ENCODE results near the gene MAGI3.
"Not testable (repeated sequence)": the region's sequence is repeated elsewhere in the genome, so short reads cannot be mapped to it uniquely, and the experiment has no call there.

The MAGI3 gene

DNA sequence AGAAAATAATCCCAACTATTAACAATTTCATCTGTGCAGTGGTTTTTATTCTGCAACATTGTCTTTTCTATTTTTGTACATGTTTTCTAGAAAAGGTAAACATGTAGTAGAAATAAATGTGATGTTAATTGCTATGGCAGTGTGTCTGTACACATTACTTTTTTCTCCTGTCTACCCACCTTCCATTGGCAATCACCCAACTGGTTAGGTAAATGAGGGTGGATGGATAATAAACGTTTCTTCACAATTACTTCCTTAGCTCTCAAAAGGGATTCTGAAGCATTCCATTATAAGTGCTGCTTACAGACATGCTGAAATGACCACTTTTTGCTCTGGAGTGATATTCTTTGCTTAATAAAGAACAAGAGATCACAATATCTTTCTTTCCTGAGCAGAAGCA lies 61.4 kb downstream of the MAGI3 start:
- DNase-seq: no peak

DNA sequence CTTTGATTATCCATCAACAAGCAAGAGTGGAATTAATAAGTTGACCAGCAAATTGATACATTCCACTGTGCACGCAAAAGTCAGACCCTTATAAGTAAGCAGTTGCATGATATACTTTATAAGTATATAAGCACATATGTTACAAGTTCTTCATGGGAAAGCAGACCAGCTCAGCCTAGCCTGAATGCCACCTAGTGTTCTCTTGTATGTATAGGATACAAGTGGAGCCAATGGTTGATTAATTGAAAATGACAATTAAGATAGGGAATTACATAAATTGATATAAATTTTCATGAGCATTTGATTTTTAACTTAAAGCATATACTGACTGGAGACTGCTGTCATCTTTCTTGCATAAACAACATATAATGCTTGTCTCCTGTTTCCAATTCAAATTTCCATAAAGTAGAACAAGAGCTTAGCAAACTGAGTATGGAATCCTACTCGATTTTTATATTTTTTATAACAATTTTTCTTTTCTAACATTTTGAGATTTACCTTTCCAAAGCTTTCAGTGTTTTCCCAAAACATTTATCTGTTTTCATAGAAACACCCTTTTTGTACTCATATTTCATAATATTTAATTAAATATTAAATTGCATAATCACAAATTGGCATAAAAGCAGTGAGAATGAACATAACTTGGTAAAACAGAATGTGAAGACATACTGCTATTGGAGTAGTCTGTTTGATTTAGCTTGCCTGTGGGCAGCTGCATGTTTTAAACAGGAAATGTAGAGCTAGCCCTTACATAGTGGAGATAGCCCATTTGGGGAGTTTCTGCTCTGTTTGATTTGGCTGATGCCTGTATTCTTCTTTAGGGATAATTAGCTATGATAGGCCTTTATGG lies 62.8 kb downstream of the MAGI3 start:
- peak; percentile 20 for DNase-seq

GRCh38 chr1:113453771-113454083 lies 63.4 kb downstream of the MAGI3 start:
- DNase-seq: no peak

GRCh38 chr1:113455374-113455773 lies 65.1 kb downstream of the MAGI3 start:
- no peak for DNase-seq

DNA sequence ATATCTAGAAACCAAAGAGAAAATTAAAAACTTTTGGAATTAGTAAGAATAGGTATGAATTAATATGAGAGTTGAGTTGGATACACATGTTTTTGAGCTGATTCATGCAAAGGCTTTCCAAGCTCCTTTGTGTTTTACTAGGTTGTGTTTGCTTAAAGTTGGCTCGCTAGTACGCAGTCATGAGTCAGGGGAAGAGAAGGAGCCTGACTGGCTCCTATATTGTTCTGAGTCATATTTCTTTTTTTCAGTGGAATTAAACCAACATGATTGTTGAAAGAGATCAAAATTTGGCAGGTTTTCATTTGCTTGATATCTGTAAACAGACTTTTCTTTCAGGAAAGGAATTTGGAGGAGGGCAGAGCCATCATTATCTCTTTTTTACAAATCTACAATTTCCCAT lies 66.7 kb downstream of the MAGI3 start:
- DNase-seq: no peak

GRCh38 chr1:113459279-113459678 lies 69.0 kb downstream of the MAGI3 start:
- DNase-seq: no peak

- no peak for DNase-seq
Measured at GRCh38 chr1:113467991-113468390, 77.7 kb downstream of the MAGI3 start.

- DNase-seq: not testable (repeated sequence)
Measured at GRCh38 chr1:113478427-113479195, 88.3 kb downstream of the MAGI3 start.

- DNase-seq: no peak
Measured at GRCh38 chr1:113479713-113480676, 89.7 kb downstream of the MAGI3 start.

GRCh38 chr1:113485131-113485530 lies 94.8 kb downstream of the MAGI3 start:
- not testable (repeated sequence) for DNase-seq

DNA sequence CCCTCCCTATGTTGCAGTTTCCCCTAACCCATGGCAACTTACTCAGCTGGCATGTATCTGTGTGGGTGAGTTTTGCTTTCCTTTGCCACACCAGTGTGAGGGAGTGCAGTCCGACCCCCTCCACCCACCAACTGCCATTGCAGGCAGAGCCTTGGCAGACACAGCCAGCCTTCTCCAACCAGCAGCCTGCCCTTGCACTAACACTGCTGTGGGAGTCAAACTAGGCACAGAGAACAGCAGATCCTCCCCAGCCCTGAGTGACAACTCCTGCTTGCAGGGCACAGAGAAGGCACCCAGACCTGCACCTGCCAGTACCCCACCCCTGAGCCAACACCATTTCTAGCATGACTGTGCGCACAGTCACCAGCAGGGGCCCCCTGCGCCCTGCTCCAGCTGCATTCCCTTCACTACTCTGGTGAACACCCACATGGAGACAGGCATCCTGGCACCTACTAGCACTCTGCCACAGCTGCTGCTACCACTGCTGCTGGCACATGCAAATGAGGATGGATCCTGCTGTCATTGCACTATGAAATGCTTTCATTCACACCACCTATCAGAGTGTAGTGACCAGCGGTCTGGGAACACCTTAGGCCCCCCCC lies 98.4 kb downstream of the MAGI3 start:
- no peak for DNase-seq

GRCh38 chr1:113490384-113490783 lies 100.1 kb downstream of the MAGI3 start:
- DNase-seq: no peak

- DNase-seq: no peak
Measured at GRCh38 chr1:113493533-113493932, 103.2 kb downstream of the MAGI3 start.

- no peak for DNase-seq
Measured at GRCh38 chr1:113505357-113505756, 115.0 kb downstream of the MAGI3 start.

DNA sequence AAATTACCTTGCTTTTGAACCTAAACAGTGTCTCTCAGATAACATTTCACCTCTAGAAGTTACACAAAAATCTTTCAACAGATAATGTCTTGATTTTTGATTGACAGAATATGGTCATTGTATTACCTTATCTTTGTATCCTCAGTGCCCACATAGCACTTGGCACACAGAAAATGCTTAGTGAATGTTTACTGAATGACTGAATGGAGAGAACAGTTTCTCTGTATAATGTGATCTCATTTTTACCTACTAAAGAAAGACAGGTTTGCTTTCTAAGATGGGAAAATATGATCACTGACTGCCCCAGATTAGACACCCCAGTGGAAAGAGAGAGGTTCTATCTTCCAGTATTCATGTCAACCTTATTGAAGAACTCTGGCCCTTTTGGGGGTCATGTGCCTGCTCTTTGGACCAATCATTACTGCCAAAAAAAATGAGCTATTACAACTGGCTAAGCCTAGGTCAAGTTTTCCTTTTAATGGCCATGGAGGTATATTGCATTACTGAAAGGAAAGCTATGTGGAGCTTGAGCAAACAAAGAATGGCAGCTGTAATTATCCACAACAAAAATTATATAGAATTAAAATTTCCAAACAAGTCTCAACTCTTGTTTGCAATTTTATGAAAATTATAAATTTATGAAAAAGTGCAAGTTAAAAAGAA lies 117.4 kb downstream of the MAGI3 start:
- DNase-seq: no peak

GRCh38 chr1:113508364-113509164 lies 118.2 kb downstream of the MAGI3 start:
- DNase-seq: no peak

GRCh38 chr1:113509766-113510165 lies 119.5 kb downstream of the MAGI3 start:
- not testable (repeated sequence) for DNase-seq

DNA sequence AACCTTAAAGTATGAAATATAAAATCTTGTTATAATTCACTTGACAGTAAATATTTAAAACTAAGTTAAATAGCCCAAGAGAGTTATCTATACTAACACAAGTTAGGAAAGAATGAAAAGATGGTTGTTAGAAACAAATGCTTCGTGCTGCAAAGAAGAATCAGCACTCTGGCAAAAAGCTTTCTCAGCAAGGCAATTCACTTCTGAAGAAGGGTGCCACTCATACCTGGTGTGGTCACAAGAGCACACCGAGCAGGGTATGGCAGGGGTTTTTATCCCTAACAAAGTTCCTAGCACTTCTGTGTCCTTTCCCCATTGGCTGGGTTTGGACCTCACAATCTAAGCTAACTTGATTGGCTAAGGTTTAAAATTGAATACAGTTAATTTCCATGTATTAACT lies 121.0 kb downstream of the MAGI3 start:
- DNase-seq: no peak

GRCh38 chr1:113515498-113515897 lies 125.2 kb downstream of the MAGI3 start:
- no peak for DNase-seq

DNA sequence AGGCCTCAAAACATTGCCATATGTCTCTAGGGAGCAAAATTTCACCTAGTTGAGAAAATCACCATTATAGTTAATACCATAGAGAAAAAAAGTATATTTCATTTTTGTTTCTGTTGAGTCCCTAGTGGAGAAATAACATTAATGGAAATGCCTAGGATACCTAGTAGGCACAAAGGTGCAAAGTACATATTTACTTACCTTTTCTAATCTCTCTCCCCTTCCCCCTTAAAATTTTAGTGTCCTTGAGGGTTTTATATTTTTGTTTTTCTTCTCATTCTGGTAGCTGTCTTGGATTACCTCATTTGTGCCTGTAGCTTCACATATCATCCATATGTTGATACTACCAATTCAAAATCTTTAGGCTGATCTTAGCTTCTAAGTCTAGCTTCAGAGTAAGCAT lies 127.0 kb downstream of the MAGI3 start:
- DNase-seq: no peak

DNA sequence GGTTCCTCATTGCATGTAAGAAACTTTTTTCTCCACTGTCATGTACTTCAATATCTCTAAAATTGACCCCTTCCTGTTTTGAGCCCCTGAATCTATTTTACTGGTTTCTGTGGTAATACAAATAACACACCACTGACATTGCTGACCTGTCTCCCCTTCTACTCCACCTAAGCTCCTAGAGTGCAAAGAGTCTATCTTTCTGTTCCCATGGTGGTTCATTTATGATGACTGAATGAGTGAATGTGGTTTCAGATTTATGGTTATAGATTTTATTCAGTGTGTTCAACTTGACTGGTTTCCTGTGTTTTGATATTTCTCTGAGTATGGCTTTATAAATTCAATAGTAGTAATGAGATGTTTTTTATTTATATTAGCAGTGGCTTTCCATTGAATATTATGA lies 127.7 kb downstream of the MAGI3 start:
- DNase-seq: no peak

All from NCI-H524 treated with DMSO at 0.1 percent for 48 hours (cell line).